ENCODE results near the gene DSP. TPM values are rescaled to one million over a fixed set of nuclear protein-coding genes. Genes with fewer than 3 reads are reported as not detected.

The DSP gene
- polyA plus RNA-seq, 3 donors, result 85.6 to 99.5 (median 90.2) TPM

- no peak for DNase-seq (ENCODE audit: extremely low read depth in 1 of 11, low read depth in 9 of 11, low spot score in 4 of 11)
Observed at GRCh38 chr6:7628909-7629308, 87.4 kb downstream of the DSP start.

- DNase-seq (ENCODE audit: extremely low read depth in 1 of 11, low read depth in 9 of 11, low spot score in 4 of 11), result no peak
Observed at GRCh38 chr6:7629321-7629720, 87.8 kb downstream of the DSP start.

GRCh38 chr6:7630792-7631191 lies 89.3 kb downstream of the DSP start:
- DNase-seq (ENCODE audit: extremely low read depth in 1 of 11, low read depth in 9 of 11, low spot score in 4 of 11), result no peak

GRCh38 chr6:7631466-7631865 lies 90.0 kb downstream of the DSP start:
- DNase-seq (ENCODE audit: extremely low read depth in 1 of 11, low read depth in 9 of 11, low spot score in 4 of 11), result no peak

GRCh38 chr6:7632501-7633290 lies 91.2 kb downstream of the DSP start:
- DNase-seq (ENCODE audit: extremely low read depth in 1 of 11, low read depth in 9 of 11, low spot score in 4 of 11), result no peak

GRCh38 chr6:7633361-7633760 lies 91.9 kb downstream of the DSP start:
- no peak for DNase-seq (ENCODE audit: extremely low read depth in 1 of 11, low read depth in 9 of 11, low spot score in 4 of 11)

GRCh38 chr6:7636151-7636550 lies 94.7 kb downstream of the DSP start:
- DNase-seq (ENCODE audit: extremely low read depth in 1 of 11, low read depth in 9 of 11, low spot score in 4 of 11), result no peak

Other genes starting within 250 kb of the DSP start
- gene SSR1, start 228.5 kb upstream of the DSP start, polyA plus RNA-seq (ENCODE audit: insufficient read length in 3 of 3), result 100 to 1,000 TPM; 124 to 133 (median 128) TPM
- under 1 TPM in 1 of 3 donors, not detected in 2; 0.08 TPM for gene CAGE1, start 151.9 kb upstream of the DSP start, polyA plus RNA-seq (ENCODE audit: insufficient read length in 3 of 3)
- 10 to 100 TPM; 27.4 to 37.0 (median 28.5) TPM for gene RIOK1, start 151.9 kb upstream of the DSP start, polyA plus RNA-seq (ENCODE audit: insufficient read length in 3 of 3)
- 10 to 100 TPM; 18.2 to 24.8 (median 23.7) TPM for gene SNRNP48, start 48.5 kb downstream of the DSP start, polyA plus RNA-seq (ENCODE audit: insufficient read length in 3 of 3)
- gene BMP6, start 184.4 kb downstream of the DSP start, polyA plus RNA-seq (ENCODE audit: insufficient read length in 3 of 3), result 1 to 10 TPM; 6.8 to 8.4 (median 7.4) TPM